ENCODE measurements around the gene ZAR1L. TPM values are rescaled to one million over a fixed set of nuclear protein-coding genes. Genes with fewer than 3 reads are reported as not detected.

ZAR1L gene
- total RNA-seq, 2 experiments from 2014 or later, result not detected

- H3K4me3 Mint-ChIP-seq, result no peak overlapping the region
- no peaks in the 10 kb centered on the region for H3K9me3 ChIP-seq (ENCODE audit: control insufficient read depth in 1 of 2, insufficient read depth in 1 of 2, low read length in 2 of 2)
- no peaks in the 10 kb centered on the region for H3K4me1 ChIP-seq (ENCODE audit: insufficient read depth, low read length)
- ChIA-PET POLR2A (no interaction called here), CTCF (interaction anchor here (0.6 kb wide), 1 partner anchor 28 kb away, joined by 3 read pairs; no protein-coding TSS in a partner anchor)
- H3K4me3 ChIP-seq (ENCODE audit: low read length), result no peak overlapping the region
- no peak overlapping the region for H3K27ac Mint-ChIP-seq
- peaks cover 5% of the 10 kb centered on the region for H3K27me3 Mint-ChIP-seq
- H3K9me3 Mint-ChIP-seq, result no peaks in the 10 kb centered on the region
- ATAC-seq (ENCODE audit: poor library complexity) (no peak), DNase-seq (no peak)
- H3K36me3 Mint-ChIP-seq (ENCODE audit: low read depth), result no peaks in the 10 kb centered on the region
- H3K36me3 ChIP-seq (ENCODE audit: insufficient read depth, low read length), result no peaks in the 10 kb centered on the region
- intact Hi-C loops (cut with DNase I, micrococcal nuclease), result no loop called here
- H3K27ac ChIP-seq (ENCODE audit: low read depth in 1 of 2, low read length in 2 of 2), result no peak overlapping the region
- no peaks in the 10 kb centered on the region for H3K4me1 Mint-ChIP-seq (ENCODE audit: low read depth)
- H3K27me3 ChIP-seq (ENCODE audit: control insufficient read depth in 1 of 2, insufficient read depth in 2 of 2, low read length in 2 of 2), result peaks cover 0 to 3% of the 10 kb centered on the region in 2 experiments
- TF ChIP-seq CTCF (IDR thresholded peaks at IDR 0.05), result no peak
Measured at GRCh38 chr13:32302461-32302860, 12.7 kb downstream of the ZAR1L start.

- POLR2A ChIA-PET, result interaction anchor here (0.9 kb wide), 1 partner anchor 14 kb away, joined by 3 read pairs; the partner anchor contains the start of gene ZAR1L
- peaks cover 5% of the 10 kb centered on the region for H3K27me3 Mint-ChIP-seq
- H3K27ac ChIP-seq (ENCODE audit: low read depth in 1 of 2, low read length in 2 of 2), result no peak overlapping the region
- ATAC-seq (ENCODE audit: poor library complexity) (no peak), DNase-seq (no peak)
- no peaks in the 10 kb centered on the region for H3K4me1 ChIP-seq (ENCODE audit: insufficient read depth, low read length)
- CTCF ChIA-PET, result no interaction called here
- H3K9me3 ChIP-seq (ENCODE audit: control insufficient read depth in 1 of 2, insufficient read depth in 1 of 2, low read length in 2 of 2), result no peaks in the 10 kb centered on the region
- no peak overlapping the region for H3K4me3 ChIP-seq (ENCODE audit: low read length)
- H3K36me3 Mint-ChIP-seq (ENCODE audit: low read depth), result no peaks in the 10 kb centered on the region
- H3K4me3 Mint-ChIP-seq, result no peak overlapping the region
- H3K4me1 Mint-ChIP-seq (ENCODE audit: low read depth), result no peaks in the 10 kb centered on the region
- no peaks in the 10 kb centered on the region for H3K9me3 Mint-ChIP-seq
- H3K27ac Mint-ChIP-seq, result no peak overlapping the region
- intact Hi-C loops (cut with DNase I, micrococcal nuclease), result no loop called here
- peaks cover 0 to 3% of the 10 kb centered on the region in 2 experiments for H3K27me3 ChIP-seq (ENCODE audit: control insufficient read depth in 1 of 2, insufficient read depth in 2 of 2, low read length in 2 of 2)
- H3K36me3 ChIP-seq (ENCODE audit: insufficient read depth, low read length), result no peaks in the 10 kb centered on the region
- no peak for TF ChIP-seq CTCF (IDR thresholded peaks at IDR 0.05)
Measured at GRCh38 chr13:32300920-32301319, 14.2 kb downstream of the ZAR1L start.

GRCh38 chr13:32300406-32300805, 14.8 kb downstream of the ZAR1L start:
- H3K4me1 Mint-ChIP-seq (ENCODE audit: low read depth), result no peaks in the 10 kb centered on the region
- no peak for DNase-seq
- POLR2A ChIA-PET, result interaction anchor here (0.9 kb wide), 1 partner anchor 14 kb away, joined by 3 read pairs; the partner anchor contains the start of gene ZAR1L
- Histone ChIP-seq H3K4me3 (ENCODE audit: low read length) (no peak overlapping the region), H3K27me3 (ENCODE audit: control insufficient read depth in 1 of 2, insufficient read depth in 2 of 2, low read length in 2 of 2) (peaks cover 0 to 3% of the 10 kb centered on the region in 2 experiments), H3K4me1 (ENCODE audit: insufficient read depth, low read length) (no peaks in the 10 kb centered on the region), H3K9me3 (ENCODE audit: control insufficient read depth in 1 of 2, insufficient read depth in 1 of 2, low read length in 2 of 2) (no peaks in the 10 kb centered on the region), H3K27ac (ENCODE audit: low read depth in 1 of 2, low read length in 2 of 2) (no peak overlapping the region), H3K36me3 (ENCODE audit: insufficient read depth, low read length) (no peaks in the 10 kb centered on the region)
- H3K27ac Mint-ChIP-seq, result no peak overlapping the region
- no peaks in the 10 kb centered on the region for H3K9me3 Mint-ChIP-seq
- ATAC-seq (ENCODE audit: poor library complexity), result no peak
- CTCF ChIA-PET, result no interaction called here
- H3K4me3 Mint-ChIP-seq, result no peak overlapping the region
- H3K36me3 Mint-ChIP-seq (ENCODE audit: low read depth), result no peaks in the 10 kb centered on the region
- intact Hi-C loops (cut with DNase I, micrococcal nuclease), result no loop called here
- no peak for TF ChIP-seq CTCF (IDR thresholded peaks at IDR 0.05)
- peaks cover 5% of the 10 kb centered on the region for H3K27me3 Mint-ChIP-seq
